Hepatocyte (in vitro differentiated cells): Measurements from ENCODE around the gene CNST. TPM values are rescaled to one million over a fixed set of nuclear protein-coding genes. Genes with fewer than 3 reads are reported as not detected.
A peak's percentile ranks its signal among the peaks of the same experiment; 100 is the strongest.

Experiments
- DNase-seq: peaks from one replicate; pipeline ENCODE4 v3.0.0-alpha.2; 2016; ENCODE audit warnings: low spot score
- H2AFZ ChIP-seq: fragments of 200-600 bp; sonication (generic); 2 replicates; pipeline ENCODE4 v1.6.0; 2016; ENCODE audit warnings: antibody characterized with exemption, mild to moderate bottlenecking
- H3K27ac ChIP-seq: fragments of 200-600 bp; sonication (generic); 2 replicates; pipeline ENCODE4 v1.5.1; 2016; ENCODE audit warnings: mild to moderate bottlenecking
- H3K27me3 ChIP-seq: fragments of 200-600 bp; sonication (generic); 2 replicates; pipeline ENCODE4 v1.6.1; 2016
- H3K36me3 ChIP-seq: fragments of 200-600 bp; sonication (generic); replicated peaks from 2 replicates; pipeline ENCODE4 v1.5.1; 2016; ENCODE audit warnings: low read depth; ENCODE audit not compliant: insufficient read depth
- H3K4me1 ChIP-seq: fragments of 200-600 bp; sonication (generic); 2 replicates; pipeline ENCODE4 v1.5.1; 2016; ENCODE audit warnings: mild to moderate bottlenecking, moderate library complexity; ENCODE audit not compliant: insufficient read depth
- H3K4me2 ChIP-seq: fragments of 200-600 bp; sonication (generic); 2 replicates; pipeline ENCODE4 v1.6.0; 2016
- H3K4me3 ChIP-seq: fragments of 200-600 bp; sonication (generic); 2 replicates; pipeline ENCODE4 v1.5.1; 2016; ENCODE audit warnings: mild to moderate bottlenecking
- H3K79me2 ChIP-seq: fragments of 200-600 bp; sonication (generic); 2 replicates; pipeline ENCODE4 v1.6.0; 2017; ENCODE audit warnings: mild to moderate bottlenecking
- H3K9me2 ChIP-seq: fragments of 200-600 bp; sonication (generic); replicated peaks from 2 replicates; pipeline ENCODE4 v1.6.0; 2017; ENCODE audit warnings: mild to moderate bottlenecking; ENCODE audit not compliant: insufficient read depth
- H3K9me3 ChIP-seq: fragments of 200-600 bp; sonication (generic); 2 replicates; pipeline ENCODE4 v1.5.1; 2016; ENCODE audit warnings: low read depth, mild to moderate bottlenecking
- H4K20me1 ChIP-seq: fragments of 200-600 bp; sonication (generic); 2 replicates; pipeline ENCODE4 v1.6.0; 2016; ENCODE audit warnings: mild to moderate bottlenecking; ENCODE audit not compliant: insufficient read depth, poor library complexity, severe bottlenecking
- CTCF ChIP-seq: fragments of 200-600 bp; sonication (generic); IDR thresholded peaks from 2 replicates; pipeline ENCODE4 v1.5.1; 2016; ENCODE audit warnings: antibody characterized with exemption, mild to moderate bottlenecking; ENCODE audit not compliant: poor library complexity
- EZH2 ChIP-seq: fragments of 200-600 bp; sonication (generic); IDR thresholded peaks from 2 replicates; pipeline ENCODE4 v1.6.1; 2016; ENCODE audit warnings: antibody characterized with exemption, mild to moderate bottlenecking, borderline replicate concordance
- EZH2phosphoT487 ChIP-seq: fragments of 200-600 bp; sonication (generic); IDR thresholded peaks from one replicate; pipeline ENCODE4 v1.6.1; 2018; ENCODE audit warnings: antibody characterized with exemption, mild to moderate bottlenecking, low read depth, moderate library complexity; ENCODE audit not compliant: unreplicated experiment, severe bottlenecking
- WGBS: methylation state at CpG from one replicate; pipeline ENCODE4 v1.1.6; 2016; ENCODE audit warnings: low lambda C conversion rate; ENCODE audit errors: missing lambda C conversion rate; 5-methylcytosine and 5-hydroxymethylcytosine counted together
- polyA plus RNA-seq: library from polyadenylated mRNA; unstranded; fragments of >200 nt; fragmentation: Nextera tagmentation; extraction: Ambion mirVana; gene quantifications from 2 replicates; pipeline ENCODE4 v1.2.1, GENCODE V29; 2016
- total RNA-seq: library from RNA; depleted of rRNA; stranded (reverse); fragments of >200 nt; gene quantifications from 2 replicates; pipeline ENCODE4 v1.2.3, GENCODE V29; 2014

CNST gene
- total and polyA plus RNA-seq, 2 experiments from 2014 or later: 7.1 to 16.4 TPM

GRCh38 chr1:246583448-246584185 lies 17.4 kb downstream of the CNST start:
- peaks cover 50% of the 10 kb centered on the region for H3K79me2 ChIP-seq
- no peak for TF ChIP-seq CTCF
- TF ChIP-seq EZH2phosphoT487: no peak
- TF ChIP-seq EZH2: no peak
- 74% methylated on average over 6 of the region's 6 CpGs for WGBS

GRCh38 chr1:246587032-246587431 lies 20.8 kb downstream of the CNST start:
- Histone ChIP-seq H3K36me3 (no peaks in the 10 kb centered on the region), H3K79me2 (peaks cover 43% of the 10 kb centered on the region), H3K4me2 (no peak overlapping the region), H3K27ac (peak overlapping the region; percentile 4), H3K4me3 (no peak overlapping the region), H3K27me3 (no peaks in the 10 kb centered on the region), H4K20me1 (no peaks in the 10 kb centered on the region), H2AFZ (no peak overlapping the region), H3K9me2 (no peaks in the 10 kb centered on the region), H3K4me1 (peaks cover 19% of the 10 kb centered on the region), H3K9me3 (peaks cover 8% of the 10 kb centered on the region)
- DNase-seq: no peak
- WGBS: 80% methylated on average over 3 of the region's 3 CpGs
- TF ChIP-seq EZH2phosphoT487 (no peak), EZH2 (no peak), CTCF (no peak)

More at GRCh38 chr1:246583448-246584185, 17.4 kb downstream of the CNST start:
- H3K27ac ChIP-seq: peak overlapping the region; percentile 66
- peaks cover 37% of the 10 kb centered on the region for H3K4me1 ChIP-seq
- no peak overlapping the region for H2AFZ ChIP-seq
- H3K9me2 ChIP-seq: no peaks in the 10 kb centered on the region
- DNase-seq: peak; percentile 34
- no peaks in the 10 kb centered on the region for H3K36me3 ChIP-seq
- H3K4me2 ChIP-seq: peak overlapping the region; percentile 57
- H4K20me1 ChIP-seq: no peaks in the 10 kb centered on the region
- no peaks in the 10 kb centered on the region for H3K9me3 ChIP-seq
- no peaks in the 10 kb centered on the region for H3K27me3 ChIP-seq
- no peak overlapping the region for H3K4me3 ChIP-seq

GRCh38 chr1:246587606-246588005 lies 21.4 kb downstream of the CNST start:
- H3K27ac ChIP-seq: peak overlapping the region; percentile 4
- no peak overlapping the region for H2AFZ ChIP-seq
- DNase-seq: no peak
- H3K4me2 ChIP-seq: peak overlapping the region; percentile 1
- TF ChIP-seq EZH2phosphoT487 (no peak), EZH2 (no peak), CTCF (no peak)
- no peaks in the 10 kb centered on the region for H3K9me2 ChIP-seq
- H3K79me2 ChIP-seq: peaks cover 43% of the 10 kb centered on the region
- H3K9me3 ChIP-seq: peaks cover 8% of the 10 kb centered on the region
- H3K4me3 ChIP-seq: no peak overlapping the region
- H4K20me1 ChIP-seq: no peaks in the 10 kb centered on the region
- H3K27me3 ChIP-seq: no peaks in the 10 kb centered on the region
- no peaks in the 10 kb centered on the region for H3K36me3 ChIP-seq
- WGBS: 79% methylated on average over 3 of the region's 3 CpGs
- peaks cover 19% of the 10 kb centered on the region for H3K4me1 ChIP-seq
